ENCODE measurements around the gene EIF3L. TPM values are rescaled to one million over a fixed set of nuclear protein-coding genes. Genes with fewer than 3 reads are reported as not detected.

Gene EIF3L
- total RNA-seq, 1 experiment from 2014 or later, result 218 TPM

DNA sequence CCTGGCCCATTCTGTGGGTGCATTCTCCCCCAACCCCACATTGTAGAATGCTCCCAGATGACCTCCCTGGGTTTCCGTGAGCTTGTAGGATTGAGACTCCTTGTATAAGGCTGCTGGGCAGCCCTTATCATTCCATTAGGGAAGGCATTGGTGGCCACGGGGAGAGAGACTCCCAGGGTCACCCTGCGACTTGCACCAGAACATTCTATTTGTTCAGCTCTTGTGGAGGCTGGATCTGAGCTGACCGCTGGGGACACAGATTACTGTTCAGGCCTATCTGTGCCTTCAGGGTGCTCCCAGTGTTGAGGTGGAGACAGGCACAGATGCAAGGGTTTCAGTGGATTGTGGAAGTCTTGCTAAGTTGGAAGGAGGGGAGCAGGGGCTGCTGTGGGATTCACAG is 74.7 kb downstream of the EIF3L start:
- no TSS peak for BruUV-seq (replicated peaks)
- Histone ChIP-seq H3K4me1 (ENCODE audit: insufficient read depth, low read length) (no peaks in the 10 kb centered on the region), H3K36me3 (ENCODE audit: low read depth, low read length) (no peaks in the 10 kb centered on the region; the same call in 1 of the 2 replicates), H3K9me2 (replicated peaks; ENCODE audit: low read length) (no peaks in the 10 kb centered on the region), H3K4me3 (ENCODE audit: low read length) (no peak overlapping the region), H4K20me1 (ENCODE audit: low read length) (no peaks in the 10 kb centered on the region), H3K9me3 (ENCODE audit: low read length) (no peaks in the 10 kb centered on the region), H2AFZ (ENCODE audit: low read length) (no peak overlapping the region), H3K79me2 (ENCODE audit: low read length) (no peaks in the 10 kb centered on the region), H3K4me2 (ENCODE audit: low read length) (no peak overlapping the region), H3K9ac (ENCODE audit: low read length) (no peak overlapping the region), H3F3A (ENCODE audit: low read length, unreplicated experiment) (no peaks in the 10 kb centered on the region), H3K27me3 (ENCODE audit: low read length) (no peaks in the 10 kb centered on the region), H3K27ac (ENCODE audit: low read length) (no peak overlapping the region)
- ATAC-seq (no peak), DNase-seq (no peak)
- TF ChIP-seq EZH2 (IDR thresholded peaks at IDR 0.05; ENCODE audit: low read length, unreplicated experiment) (no peak), EZH2phosphoT487 (IDR thresholded peaks at IDR 0.05; ENCODE audit: borderline replicate concordance, low read length) (no peak)
- TF ChIP-seq, protein P1, sequence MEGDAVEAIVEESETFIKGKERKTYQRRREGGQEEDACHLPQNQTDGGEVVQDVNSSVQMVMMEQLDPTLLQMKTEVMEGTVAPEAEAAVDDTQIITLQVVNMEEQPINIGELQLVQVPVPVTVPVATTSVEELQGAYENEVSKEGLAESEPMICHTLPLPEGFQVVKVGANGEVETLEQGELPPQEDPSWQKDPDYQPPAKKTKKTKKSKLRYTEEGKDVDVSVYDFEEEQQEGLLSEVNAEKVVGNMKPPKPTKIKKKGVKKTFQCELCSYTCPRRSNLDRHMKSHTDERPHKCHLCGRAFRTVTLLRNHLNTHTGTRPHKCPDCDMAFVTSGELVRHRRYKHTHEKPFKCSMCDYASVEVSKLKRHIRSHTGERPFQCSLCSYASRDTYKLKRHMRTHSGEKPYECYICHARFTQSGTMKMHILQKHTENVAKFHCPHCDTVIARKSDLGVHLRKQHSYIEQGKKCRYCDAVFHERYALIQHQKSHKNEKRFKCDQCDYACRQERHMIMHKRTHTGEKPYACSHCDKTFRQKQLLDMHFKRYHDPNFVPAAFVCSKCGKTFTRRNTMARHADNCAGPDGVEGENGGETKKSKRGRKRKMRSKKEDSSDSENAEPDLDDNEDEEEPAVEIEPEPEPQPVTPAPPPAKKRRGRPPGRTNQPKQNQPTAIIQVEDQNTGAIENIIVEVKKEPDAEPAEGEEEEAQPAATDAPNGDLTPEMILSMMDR (conservative IDR thresholded peaks at IDR 0.05; ENCODE audit: low read depth, low read length), result no peak
- CTCF ChIA-PET, result no interaction called here
- POLR2A ChIA-PET (ENCODE audit: unreplicated experiment), result no interaction called here
- intact Hi-C loops (cut with micrococcal nuclease), result no loop called here

DNA sequence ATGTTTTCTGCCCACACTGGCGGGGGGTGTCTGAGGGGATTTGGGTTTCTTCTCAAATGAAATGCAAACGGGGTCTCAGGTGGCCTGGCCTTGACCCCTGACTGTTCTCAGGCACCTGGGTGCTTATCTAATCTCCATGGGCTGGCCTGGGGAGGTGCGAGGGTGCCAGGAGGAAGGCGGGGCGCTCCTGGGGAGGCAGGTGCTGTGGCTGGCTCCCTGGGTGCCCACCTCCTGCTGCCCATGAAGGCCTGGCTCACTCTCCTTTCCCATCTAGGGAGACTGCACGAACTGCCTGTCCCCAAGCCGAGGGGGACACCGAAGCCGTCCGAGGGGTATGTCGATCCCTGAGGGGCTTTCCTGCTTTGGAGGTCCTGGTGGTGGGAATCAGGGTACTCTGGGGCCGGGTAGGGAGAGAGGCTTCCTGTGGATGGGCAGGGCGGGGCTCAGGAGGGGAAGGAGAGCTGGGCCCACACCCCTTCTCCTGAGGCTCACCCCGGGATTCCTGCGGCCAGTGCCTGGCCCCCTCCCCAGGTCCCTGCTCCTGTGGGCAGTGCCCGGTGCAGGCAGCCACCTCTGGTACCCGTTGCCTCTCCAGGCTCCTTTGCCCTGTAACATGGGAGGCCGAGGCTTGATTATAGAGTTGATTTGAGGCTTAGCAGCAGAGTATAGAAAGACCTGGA is 75.3 kb downstream of the EIF3L start:
- no peaks in the 10 kb centered on the region for H3K79me2 ChIP-seq (ENCODE audit: low read length)
- H3K9me3 ChIP-seq (ENCODE audit: low read length), result no peaks in the 10 kb centered on the region
- H3F3A ChIP-seq (ENCODE audit: low read length, unreplicated experiment), result no peaks in the 10 kb centered on the region
- H3K4me1 ChIP-seq (ENCODE audit: insufficient read depth, low read length), result no peaks in the 10 kb centered on the region
- intact Hi-C loops (cut with micrococcal nuclease), result no loop called here
- H3K9me2 ChIP-seq (replicated peaks; ENCODE audit: low read length), result no peaks in the 10 kb centered on the region
- no TSS peak for BruUV-seq (replicated peaks)
- H2AFZ ChIP-seq (ENCODE audit: low read length), result no peak overlapping the region
- H3K4me3 ChIP-seq (ENCODE audit: low read length), result no peak overlapping the region
- ATAC-seq (no peak), DNase-seq (no peak)
- H3K4me2 ChIP-seq (ENCODE audit: low read length), result no peak overlapping the region
- TF ChIP-seq, protein P1 (conservative IDR thresholded peaks at IDR 0.05; ENCODE audit: low read depth, low read length), result no peak
- no peak overlapping the region for H3K9ac ChIP-seq (ENCODE audit: low read length)
- H3K27ac ChIP-seq (ENCODE audit: low read length), result no peak overlapping the region
- no peaks in the 10 kb centered on the region for H3K27me3 ChIP-seq (ENCODE audit: low read length)
- POLR2A ChIA-PET (ENCODE audit: unreplicated experiment), result no interaction called here
- no peaks in the 10 kb centered on the region; the same call in 1 of the 2 replicates for H3K36me3 ChIP-seq (ENCODE audit: low read depth, low read length)
- no peaks in the 10 kb centered on the region for H4K20me1 ChIP-seq (ENCODE audit: low read length)
- CTCF ChIA-PET, result no interaction called here

DNA sequence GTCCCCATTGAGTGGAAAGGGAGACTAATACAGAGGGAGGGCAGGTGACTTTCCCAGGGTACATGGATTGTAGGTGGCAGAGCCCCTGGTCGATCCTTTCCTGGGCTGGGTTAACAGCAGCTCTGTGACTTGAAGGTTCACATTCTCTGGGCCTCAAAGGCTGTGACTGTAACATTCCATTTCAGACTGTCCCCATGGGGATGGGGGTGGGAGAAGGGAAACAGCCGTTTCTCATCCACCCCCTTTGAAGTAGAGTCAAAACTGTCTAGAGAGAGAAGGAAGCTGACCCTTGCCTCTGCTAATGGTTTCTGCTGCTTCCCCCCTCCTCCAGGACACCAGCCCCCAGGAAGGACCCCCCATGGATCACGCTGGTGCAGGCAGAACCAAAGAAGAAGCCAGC is 76.1 kb downstream of the EIF3L start:
- DNase-seq, result no peak
- CTCF ChIA-PET, result no interaction called here

More for the DNA sequence above, 76.1 kb downstream of the EIF3L start:
- TF ChIP-seq EZH2phosphoT487 (IDR thresholded peaks at IDR 0.05; ENCODE audit: borderline replicate concordance, low read length) (no peak), EZH2 (IDR thresholded peaks at IDR 0.05; ENCODE audit: low read length, unreplicated experiment) (no peak)
- TF ChIP-seq, protein P1 (conservative IDR thresholded peaks at IDR 0.05; ENCODE audit: low read depth, low read length), result no peak
- Histone ChIP-seq H3K9me2 (replicated peaks; ENCODE audit: low read length) (no peaks in the 10 kb centered on the region), H3K4me3 (ENCODE audit: low read length) (no peak overlapping the region), H3K9ac (ENCODE audit: low read length) (no peak overlapping the region), H3K27me3 (ENCODE audit: low read length) (no peaks in the 10 kb centered on the region), H3K36me3 (ENCODE audit: low read depth, low read length) (no peaks in the 10 kb centered on the region; the same call in 1 of the 2 replicates), H3K4me2 (ENCODE audit: low read length) (no peak overlapping the region), H3K79me2 (ENCODE audit: low read length) (no peaks in the 10 kb centered on the region), H3F3A (ENCODE audit: low read length, unreplicated experiment) (no peaks in the 10 kb centered on the region), H3K4me1 (ENCODE audit: insufficient read depth, low read length) (no peaks in the 10 kb centered on the region), H4K20me1 (ENCODE audit: low read length) (no peaks in the 10 kb centered on the region), H2AFZ (ENCODE audit: low read length) (no peak overlapping the region), H3K27ac (ENCODE audit: low read length) (no peak overlapping the region), H3K9me3 (ENCODE audit: low read length) (no peaks in the 10 kb centered on the region)
- POLR2A ChIA-PET (ENCODE audit: unreplicated experiment), result no interaction called here
- ATAC-seq, result no peak
- intact Hi-C loops (cut with micrococcal nuclease), result no loop called here
- no TSS peak for BruUV-seq (replicated peaks)

Data from PC-3 (cell line).